Right kidney (tissue), 1 donor: ENCODE measurements around the gene PIAS4.

Source experiments
- DNase-seq: peaks from one replicate; pipeline ENCODE4 v3.0.0-alpha.2; 2016

Gene PIAS4

DNA sequence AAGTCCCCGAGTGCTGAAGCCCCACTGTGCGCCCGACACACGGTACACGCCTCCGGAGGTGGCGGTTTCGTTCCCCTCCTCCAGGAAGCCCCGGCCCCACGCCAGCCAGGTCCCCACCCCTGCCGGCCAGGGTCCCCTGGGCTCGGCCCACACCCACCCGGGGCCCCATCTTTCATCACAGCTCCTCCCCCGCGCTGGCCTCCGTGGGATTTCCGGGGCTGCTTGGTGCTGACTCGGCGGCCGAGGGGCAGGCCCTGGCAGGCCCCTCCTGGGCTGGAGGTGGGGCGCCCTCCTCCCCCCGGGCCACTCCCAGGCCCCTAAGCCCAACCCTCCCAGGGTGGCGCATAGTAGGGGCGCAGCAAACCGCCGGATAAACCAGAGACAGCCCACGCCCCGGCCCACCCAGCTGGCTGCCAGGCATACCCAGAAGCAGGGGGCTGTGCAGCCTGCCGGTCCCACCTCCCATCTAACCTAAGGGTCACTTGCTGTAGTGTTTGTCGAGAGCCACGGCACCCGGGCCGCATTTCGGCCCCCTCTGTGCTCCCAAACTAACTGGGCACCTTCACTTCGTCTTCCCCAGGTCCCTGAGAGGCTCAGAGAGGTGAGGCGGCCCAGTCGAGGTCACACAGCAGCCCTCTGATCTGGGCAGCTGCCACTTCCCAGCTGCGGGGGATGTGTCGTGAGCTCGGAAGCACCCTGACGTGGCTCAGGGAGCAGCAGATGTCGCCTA is 52.5 kb downstream of the PIAS4 start:
- DNase-seq, result no peak

DNA sequence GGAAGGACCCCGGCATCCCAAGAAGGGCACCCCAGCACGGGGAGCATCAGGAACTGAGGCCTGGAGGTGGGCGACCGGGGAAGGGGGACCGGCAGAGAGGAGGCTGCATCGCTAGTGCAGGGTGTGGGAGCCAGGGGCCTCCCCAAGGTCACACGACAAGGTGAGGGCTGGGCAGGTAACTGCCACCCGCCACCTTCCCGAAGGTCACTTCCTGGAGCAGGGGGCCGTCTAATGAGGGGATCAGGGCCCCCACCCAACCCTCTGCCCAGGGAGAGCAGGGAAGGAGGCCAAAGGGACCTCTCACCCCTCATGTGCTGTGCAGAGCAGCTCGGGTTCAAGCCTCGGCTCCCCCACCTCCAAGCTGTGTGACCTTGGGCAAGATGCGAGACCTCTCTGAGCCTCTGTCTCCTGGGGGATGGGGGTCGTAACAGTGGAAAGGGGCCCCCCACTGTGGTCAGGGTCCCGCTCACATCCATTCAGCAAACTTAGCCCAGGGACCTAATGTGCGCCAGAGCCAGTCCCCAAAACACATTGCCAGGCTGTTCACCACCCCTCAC is 53.2 kb downstream of the PIAS4 start:
- no peak for DNase-seq

DNA sequence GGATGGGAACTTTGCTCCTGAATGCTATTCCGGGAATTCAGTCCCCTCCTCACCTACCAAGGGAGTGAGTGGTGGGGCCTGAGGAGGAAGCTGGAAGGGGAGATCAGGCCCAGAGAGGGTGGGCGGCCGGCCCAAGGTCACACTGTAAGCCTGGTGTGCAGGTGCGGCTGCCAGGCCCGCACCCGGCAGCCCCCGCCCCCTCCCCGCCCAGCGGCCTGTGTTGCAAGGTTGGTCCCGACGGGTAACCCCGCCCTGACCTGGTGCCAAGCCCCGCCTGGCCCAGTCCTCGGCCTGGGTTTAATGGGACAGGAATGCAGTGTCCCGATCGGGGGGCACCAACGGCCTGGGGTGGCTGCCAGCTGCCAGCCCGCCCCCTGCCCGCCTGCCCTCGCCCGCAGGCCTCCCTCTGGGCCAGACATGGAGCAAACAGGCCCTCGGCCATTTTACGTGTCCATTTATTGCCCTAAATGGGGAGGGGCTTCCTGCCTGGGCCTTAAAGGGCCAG is 53.7 kb downstream of the PIAS4 start:
- no peak for DNase-seq

DNA sequence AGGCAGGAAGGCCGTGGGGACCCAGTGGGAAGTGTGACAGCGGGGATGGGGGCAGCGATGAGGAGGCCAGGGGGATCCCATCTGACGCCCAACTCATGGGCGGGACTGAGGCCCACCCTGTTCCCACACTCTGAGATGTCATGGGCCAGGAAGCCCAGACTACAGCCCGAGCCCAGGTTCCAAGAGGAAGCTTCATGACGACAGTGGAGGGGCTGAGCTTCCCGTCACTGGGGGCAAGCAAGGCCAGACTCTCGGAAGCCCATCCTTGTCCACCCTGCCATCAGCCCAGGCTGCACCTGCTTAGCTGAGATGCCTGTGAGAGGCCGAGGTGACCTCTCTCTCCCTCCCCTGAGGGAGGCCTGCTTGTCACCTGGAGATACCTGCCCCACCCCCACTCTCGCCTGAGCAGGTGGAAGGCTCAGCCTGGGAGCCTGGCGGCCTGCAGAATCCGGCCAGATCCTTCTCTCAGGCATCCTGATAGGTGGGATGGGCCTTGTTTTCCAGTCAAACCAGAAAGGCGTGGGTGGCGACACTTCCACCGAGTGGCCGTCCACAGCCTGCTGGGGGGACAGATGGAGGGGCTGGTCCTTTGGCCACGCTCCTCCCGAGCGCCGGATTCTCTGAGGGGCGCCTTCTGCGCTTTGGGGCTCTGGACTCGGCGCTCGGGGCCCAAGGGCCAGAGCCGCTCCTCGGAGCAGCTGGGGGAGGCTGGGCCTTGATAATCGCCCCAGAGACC is 54.3 kb downstream of the PIAS4 start:
- no peak for DNase-seq

DNA sequence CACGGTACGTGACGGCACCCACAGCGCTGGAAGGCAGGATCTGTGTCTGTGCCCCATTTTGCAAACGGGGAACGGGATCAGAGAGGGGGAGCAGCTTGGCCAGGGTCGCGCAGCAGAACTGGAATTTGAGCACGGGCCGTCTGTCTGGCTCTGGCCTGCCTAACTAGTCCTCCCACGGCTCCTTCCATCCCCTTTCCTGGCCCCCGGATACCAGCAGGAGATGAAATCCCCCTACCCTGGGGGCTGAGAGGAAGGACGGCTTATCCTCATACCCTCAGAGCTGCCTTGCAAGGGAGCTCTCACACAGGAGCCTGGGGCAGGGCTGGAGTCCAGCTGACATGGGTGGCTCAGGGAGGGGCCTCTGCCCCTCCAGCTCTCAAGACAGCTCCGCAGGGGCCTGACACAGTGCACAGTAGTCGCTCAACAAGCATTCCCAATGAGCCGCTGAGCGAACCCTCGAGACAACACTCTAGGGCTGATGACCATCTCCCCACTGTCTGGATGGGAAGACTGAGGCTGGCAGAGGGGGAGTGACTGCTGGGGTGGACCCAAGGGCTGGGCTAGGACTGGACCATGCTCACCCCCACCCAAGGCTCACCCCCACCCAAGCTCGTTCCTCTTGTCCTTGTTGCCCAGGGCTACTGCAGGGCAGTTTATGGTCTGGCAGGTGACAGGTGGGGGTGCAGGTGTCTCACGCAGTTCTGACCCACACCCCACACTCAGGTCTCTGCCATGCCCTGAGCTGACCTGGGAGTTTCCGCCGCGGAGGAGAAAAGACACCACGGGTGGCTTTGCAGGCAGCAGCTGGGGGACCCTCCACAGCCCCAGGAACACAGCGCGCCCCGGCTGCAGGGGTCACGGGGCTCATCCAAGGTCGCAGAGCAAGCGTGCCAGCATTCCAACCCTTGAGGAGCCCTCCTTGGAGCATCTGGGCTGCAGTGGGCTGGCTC is 55.2 kb downstream of the PIAS4 start:
- DNase-seq, result no peak

DNA sequence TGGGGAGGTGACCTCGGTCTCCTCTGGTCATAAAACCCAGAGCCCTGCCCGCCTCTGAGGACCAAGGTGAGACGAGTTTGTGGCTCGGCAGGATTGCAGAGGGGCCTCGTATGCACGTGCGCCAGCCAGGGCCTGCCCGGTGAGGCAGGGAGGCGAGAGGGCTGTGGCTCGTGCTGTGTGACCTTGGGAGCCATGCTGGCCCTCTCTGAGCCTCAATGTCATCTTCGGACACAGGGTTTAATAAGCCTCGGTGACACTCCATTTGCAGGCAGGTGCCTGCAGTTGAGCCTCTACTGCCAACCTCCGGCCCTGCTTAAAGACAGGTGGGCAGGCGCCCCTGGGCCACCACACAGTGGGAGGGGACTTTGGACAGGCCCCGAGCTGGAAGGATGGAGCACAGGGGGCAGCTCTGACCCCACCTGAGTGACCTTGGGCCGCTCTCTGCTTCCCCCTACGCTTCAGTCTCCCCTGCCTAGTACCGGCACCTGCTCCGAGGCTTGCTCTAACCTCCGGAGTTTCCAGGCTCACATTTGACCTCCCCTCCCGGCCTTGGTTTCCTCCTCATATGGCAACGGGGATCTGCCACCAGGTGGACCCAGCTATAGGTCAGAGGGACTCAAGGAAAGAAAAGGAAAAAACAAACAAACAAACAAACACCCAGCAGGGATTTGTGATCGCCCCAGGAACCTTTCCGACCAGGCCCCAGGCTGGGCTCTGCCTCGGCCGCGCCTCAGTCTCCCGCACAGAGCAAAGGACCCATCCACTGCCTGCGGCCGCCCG is 56.0 kb downstream of the PIAS4 start:
- DNase-seq, result peak; percentile 53

DNA sequence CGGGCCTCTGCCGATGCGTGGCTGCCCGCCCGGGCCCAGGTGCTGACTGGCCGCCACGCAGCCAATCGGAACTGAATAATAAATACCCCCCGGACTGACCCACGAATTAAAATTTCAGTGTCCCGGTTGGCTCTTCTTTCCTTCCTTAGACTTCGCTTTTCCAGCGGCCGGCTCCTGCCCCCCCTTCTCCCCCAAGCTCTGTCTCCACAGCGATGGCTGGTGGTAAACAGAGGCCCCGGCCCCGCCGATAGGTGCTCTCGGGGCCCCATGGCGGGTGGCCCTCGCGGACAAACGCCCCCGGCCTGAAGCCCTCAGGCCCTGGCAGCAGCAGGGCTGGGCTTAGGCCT is 56.6 kb downstream of the PIAS4 start:
- no peak for DNase-seq

DNA sequence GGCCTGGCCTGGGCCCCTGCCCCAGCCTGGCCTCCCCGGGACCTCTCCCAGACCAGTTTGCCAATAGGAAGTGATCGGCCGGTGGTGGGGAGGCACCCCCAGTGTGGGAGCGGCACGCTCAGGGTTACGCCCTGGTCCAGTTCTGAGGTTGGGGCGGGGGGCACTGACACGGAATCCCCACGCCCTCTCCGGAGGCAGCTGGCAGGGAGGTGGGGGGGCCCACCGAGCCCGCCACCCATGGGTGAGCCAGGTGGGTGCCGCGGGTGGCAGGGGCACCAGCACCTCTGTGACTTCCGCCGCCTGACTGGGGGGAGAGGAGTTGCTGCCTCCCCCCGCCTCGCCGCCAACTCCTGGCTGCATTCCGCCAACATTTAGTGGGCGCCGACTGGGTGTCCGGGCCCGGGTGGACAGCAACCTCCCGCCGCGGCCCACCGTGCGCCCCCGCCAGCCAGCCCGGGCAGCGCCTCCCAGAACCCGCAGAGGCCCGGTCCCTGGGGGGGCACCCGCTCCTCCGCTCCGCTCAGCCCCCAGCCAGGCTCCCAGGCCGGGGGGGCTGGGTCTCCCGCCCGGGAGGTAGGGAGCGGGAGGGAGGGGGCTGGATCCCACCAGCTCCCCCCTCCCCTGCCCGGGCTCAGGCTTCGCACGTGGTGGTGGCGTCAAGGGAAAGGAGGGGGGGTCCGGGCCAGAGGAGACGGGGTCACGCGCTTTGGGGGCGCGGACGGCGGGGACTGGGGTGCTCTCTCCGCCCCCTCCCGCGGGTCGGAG is 57.1 kb downstream of the PIAS4 start:
- peak; percentile 67 for DNase-seq

DNA sequence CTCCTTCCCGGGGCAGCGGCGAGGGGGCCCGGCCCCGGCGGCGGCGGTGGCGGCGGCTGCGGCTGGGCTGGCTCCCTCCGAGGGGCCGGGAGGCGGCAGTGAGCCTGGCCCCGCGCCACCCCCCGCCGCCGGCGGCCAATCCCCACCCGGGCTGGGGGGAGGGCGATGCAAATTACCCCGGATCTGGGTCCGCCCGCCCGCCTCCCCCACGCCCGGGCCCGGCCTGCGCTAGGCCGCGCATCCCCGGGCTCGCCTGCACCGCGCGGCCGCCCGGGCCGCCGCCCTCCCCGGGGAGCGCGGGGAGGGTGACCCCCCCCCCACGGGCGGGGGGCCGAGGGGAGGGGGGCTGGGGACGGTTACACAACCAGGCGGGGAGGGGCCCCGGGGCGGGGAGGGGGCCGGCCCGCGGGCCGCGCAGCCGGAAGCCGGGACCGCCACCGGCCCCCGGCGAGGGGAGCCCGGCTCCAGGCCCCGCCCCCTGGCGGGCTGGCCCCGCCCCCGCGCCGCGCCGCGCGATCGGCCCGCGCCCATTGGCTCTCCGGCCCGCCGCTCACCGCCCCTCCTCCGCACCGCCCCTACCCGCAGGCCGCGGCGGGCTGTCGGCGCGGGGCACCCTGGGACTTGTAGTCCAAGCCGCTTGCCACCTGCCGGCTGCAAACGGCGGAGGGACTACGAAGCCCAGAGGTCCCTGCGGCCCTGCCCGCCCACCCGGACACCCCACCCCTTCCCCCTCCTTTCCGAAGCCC is 58.1 kb downstream of the PIAS4 start:
- peak; percentile 66 for DNase-seq

DNA sequence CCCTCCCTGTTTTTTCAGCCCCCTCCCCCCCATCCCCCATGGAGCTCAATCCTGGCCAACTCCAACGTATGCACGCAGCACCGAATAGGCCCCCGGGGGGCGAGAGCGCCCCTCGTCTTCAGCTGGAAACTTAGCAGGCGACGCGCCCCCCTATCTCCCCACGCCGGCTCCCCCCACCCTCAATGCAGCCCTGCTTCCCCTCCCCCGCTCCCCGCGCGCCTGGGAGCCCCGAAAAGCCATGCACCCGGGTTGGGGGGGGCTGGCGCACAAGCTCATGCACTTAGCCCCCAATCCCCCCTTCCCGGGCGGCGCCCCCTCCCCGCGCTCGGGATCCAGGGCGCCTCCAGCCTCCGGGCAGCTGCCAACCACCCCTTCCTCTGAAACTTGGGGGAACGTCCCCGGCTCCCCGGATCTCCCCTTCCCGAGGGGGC is 58.7 kb downstream of the PIAS4 start:
- no peak for DNase-seq

DNA sequence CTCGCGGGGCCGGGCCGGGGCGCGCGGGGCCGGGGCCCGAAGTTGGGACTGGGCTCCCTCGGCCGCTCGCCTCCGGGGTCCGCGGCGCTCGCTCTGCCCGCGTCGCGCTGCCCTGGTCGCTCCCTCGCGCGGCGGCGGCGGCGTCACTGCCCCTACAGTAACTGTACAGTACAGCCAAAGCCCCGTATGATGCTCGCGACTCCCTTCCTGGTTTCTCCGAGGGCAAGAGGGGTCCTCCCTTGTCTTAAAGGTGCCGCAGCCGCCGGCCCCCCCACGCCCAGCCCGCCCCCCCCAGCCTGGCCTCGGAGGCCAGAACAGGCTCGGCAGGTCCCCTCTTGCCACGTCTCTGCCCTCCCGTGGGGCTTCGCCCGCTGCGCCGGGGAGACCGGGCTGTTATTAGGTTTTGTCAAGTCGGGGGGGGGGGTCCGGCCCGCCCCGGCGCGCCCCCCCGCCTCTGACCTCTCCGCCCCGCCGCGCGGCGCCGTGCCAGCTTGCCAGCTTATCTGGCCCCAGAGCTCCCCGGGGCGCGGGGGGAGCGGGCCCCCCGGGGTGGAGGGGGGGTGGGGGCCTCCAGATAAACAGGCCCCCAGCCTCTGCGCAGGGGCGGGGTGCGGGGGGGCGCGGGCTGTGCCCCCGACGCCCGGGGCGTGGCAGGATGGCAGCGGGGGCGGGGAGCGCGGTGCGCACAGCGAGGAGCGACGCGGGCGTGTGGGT is 59.3 kb downstream of the PIAS4 start, which contains the start of gene ZBTB7A:
TSS of gene ZBTB7A (minus strand) at position 218 of the 714 bp plus-strand sequence. CDS start 11,667 bp downstream, outside the sequence.
- peak; percentile 70 for DNase-seq

DNA sequence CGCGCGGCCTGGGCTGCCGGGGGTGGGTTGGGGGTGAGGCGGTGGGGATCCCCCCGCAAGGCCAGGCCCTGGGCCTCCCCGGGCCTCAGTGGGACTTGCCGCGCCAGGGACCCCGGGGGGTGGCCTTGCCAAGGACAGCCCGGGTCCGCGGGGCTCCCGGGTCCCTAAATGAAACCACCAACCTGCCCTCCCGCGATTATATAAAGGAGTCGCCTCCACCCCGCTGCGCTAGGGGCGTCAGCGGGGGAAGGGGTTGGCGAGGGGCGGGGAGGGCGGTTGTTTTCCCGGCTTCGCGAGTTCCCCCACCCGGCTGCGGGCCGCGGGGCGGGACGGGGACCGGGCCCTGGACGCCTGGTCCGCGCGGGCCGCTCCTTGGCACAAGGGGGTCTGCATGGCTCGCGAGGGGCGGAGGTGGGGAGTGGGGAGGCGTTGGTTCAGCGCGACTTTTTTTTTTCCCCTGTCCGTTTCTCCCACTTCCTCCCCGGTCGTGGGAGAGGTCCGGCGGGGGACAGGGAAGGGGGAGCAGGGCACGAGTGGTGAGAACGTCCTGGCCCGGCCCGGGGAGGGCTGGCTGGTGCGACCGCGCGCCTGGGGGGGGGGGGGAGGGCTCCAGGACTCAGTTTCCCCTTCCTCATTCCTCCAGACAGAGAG is 60.0 kb downstream of the PIAS4 start:
- DNase-seq, result no peak

DNA sequence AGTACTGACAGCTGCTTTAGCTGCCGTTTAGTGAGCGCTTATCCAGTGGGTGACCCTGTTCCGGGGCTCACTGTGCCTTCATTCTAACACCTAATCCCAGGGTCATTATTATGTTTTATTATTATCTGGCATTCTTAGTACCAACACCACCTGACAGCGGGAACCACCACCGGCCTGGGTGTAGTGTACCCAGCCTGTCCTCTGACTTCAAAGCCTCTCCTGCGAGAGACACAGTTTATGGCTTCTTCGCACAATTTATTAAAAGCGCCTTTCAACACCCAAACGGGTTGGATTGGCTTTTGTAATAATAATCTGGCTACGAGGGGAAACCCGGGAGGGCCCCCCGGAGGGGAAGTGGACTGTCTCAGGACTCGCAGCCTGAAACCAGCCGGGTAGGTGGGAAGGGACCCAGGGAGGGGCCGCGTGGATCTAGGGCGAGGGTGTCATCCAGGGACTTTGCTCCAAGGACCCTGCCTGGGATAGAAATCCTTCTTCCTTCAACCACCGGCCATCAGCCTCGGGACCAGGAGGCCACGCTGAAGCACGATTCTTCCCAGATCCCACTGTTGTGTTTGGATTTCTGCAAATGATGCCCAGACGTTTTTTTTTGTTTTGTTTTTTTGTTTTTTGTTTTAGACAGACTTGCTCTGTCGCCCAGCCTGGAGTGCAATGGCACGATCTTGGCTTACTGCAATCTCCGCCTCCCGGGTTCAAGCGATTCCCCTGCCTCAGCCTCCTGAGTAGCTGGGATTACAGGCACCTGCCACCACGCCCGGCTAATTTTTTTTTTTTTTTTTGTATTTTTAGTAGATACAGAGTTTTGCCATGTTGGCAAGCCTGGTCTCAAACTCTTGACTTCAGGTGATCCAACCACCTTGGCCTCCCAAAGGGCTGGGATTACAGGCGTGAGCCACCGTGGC is 60.8 kb downstream of the PIAS4 start:
- DNase-seq, result no peak

DNA sequence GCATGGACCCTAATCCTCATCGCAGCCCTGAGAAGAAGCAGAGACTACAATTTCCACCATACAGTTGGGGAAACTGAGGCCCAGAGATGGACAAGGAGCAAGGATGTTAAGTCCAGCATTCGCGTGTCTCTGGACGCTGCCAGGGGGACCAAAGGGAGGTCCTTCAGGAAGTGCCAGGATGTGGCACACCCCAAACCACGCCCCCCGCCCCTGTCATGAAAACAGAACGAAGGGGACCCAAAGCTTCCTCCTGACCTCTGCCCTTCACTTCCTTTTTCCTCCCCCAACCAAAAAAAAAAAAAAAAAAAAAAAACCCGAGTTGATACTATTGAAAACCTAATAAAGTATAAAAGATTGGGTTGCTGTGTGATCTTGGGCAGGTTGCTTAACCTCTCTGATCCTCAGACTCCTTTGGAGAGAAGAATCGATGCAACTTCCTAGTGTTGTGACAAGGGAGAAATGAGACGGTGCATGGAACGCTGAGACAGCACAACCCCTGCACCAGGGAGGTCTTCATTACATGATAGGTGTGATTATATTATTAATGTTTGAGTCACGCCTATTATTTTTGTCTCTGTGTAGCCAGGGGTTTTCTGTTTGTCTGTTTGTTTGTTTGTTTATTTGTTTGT is 61.9 kb downstream of the PIAS4 start:
- no peak for DNase-seq

DNA sequence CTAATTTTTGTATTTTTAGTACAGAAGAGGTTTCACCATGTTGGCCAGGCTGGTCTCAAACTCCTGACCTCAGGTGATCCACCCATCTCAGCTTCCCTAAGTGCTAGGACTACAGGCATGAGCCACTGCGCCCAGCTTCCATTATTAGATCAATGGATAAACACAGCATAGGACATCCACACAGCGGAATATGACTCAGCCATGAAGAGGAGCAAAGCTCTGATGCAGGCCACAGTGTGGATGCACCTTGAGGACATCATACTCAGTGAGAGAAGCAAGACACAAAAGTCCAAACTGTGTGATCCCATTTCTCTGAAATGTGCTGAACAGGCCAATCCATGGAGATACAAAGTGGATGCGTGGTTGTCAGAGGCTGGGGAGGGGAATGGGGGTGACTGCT is 64.1 kb downstream of the PIAS4 start:
- DNase-seq, result no peak

DNA sequence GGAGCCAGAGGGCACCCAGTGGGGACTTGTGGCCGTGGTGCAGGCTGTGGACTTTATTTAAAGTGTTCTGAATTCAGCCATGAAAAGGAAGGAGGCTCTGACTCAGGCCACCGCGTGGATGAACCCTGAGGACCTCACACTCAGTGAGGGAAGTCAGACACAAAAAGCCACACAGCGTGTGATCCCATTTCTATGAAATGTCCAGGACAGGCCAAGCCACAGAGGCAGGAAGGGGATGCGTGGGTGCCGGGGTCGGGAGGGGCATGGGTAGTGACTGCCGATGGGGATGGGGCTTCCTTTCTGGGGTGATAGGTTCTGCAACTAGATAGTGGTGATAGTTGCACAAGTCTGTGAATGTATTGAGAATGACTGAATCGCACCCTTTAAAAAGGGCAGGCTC is 67.8 kb downstream of the PIAS4 start:
- no peak for DNase-seq

DNA sequence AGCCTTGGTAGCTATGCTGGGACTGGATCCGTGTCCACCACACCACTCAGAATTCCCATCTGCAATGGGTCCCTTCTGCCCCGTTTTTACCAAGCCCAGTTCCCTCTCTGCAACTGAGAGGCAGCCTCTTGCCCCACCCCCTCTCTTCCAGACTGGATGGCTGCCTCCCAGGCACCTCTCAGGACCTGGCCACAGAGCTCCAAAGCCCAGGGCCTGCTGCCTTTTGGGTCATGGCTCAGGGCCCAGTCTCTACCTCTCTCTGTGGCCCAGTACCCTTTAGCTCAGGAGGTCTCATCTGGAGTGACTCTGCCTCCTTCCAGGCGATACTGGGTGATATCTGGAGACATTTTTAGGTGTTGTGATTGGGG is 69.5 kb downstream of the PIAS4 start:
- no peak for DNase-seq
